PC-9 (cell line): ENCODE measurements around the gene GPR50. TPM values are rescaled to one million over a fixed set of nuclear protein-coding genes. Genes with fewer than 3 reads are reported as not detected.

Experiments
- BruUV-seq: library from RNA; stranded (reverse); fragments of 400-500 nt; replicated peaks from 2 replicates; lab custom pipeline; 2021; lab: Mats Ljungman, UMichigan
- CTCF ChIA-PET: fragments of 300-600 bp; sonication (Branson Sonifier 250); formaldehyde crosslinking; loops from one replicate; lab custom pipeline; 2022; ENCODE audit warnings: antibody characterized with exemption; lab: Charles Lee
- POLR2A ChIA-PET: fragments of 300-600 bp; sonication (Branson Sonifier 250); formaldehyde crosslinking; loops from one replicate; lab custom pipeline; 2022; ENCODE audit warnings: antibody characterized with exemption; ENCODE audit not compliant: unreplicated experiment; lab: Charles Lee
- DNase-seq, 2 experiments: peaks; one replicate each; pipeline versions ENCODE4 v3.0.0 to v3.0.0-alpha.2; 2015 to 2022; ENCODE audit warnings: mixed read lengths in 1 of 2
- H2AFZ ChIP-seq: fragments of 200-600 bp; sonication (generic); 2 replicates; pipeline ENCODE4 v1.8.1; 2017; ENCODE audit warnings: antibody characterized with exemption
- H3F3A ChIP-seq: fragments of 200-600 bp; sonication (generic); 2 replicates; pipeline ENCODE4 v1.8.1; 2017; ENCODE audit warnings: antibody characterized with exemption, mild to moderate bottlenecking, low read depth; ENCODE audit not compliant: insufficient read depth
- H3K27ac ChIP-seq: fragments of 200-600 bp; sonication (generic); 2 replicates; pipeline ENCODE4 v1.6.1; 2016; ENCODE audit warnings: mixed run types
- H3K27me3 ChIP-seq: fragments of 200-600 bp; sonication (generic); 2 replicates; pipeline ENCODE4 v1.6.1; 2016; ENCODE audit warnings: low read depth, mixed run types; ENCODE audit not compliant: insufficient read depth
- H3K36me3 ChIP-seq: fragments of 200-600 bp; sonication (generic); 2 replicates; pipeline ENCODE4 v1.6.1; 2016; ENCODE audit warnings: low read depth, mixed run types
- H3K4me1 ChIP-seq: fragments of 200-600 bp; sonication (generic); replicated peaks from 2 replicates; pipeline ENCODE4 v1.6.1; 2016; ENCODE audit warnings: mixed run types; ENCODE audit not compliant: insufficient read depth
- H3K4me2 ChIP-seq: fragments of 200-600 bp; sonication (generic); 2 replicates; pipeline ENCODE4 v1.6.1; 2017; ENCODE audit warnings: mixed run types
- H3K4me3 ChIP-seq: fragments of 200-600 bp; sonication (generic); 2 replicates; pipeline ENCODE4 v1.6.1; 2016; ENCODE audit warnings: mixed run types
- H3K79me2 ChIP-seq: fragments of 200-600 bp; sonication (generic); 2 replicates; pipeline ENCODE4 v1.6.1; 2017; ENCODE audit warnings: low read depth, mixed run types
- H3K9me2 ChIP-seq: fragments of 200-600 bp; sonication (generic); 2 replicates; pipeline ENCODE4 v1.8.1; 2017; ENCODE audit warnings: mild to moderate bottlenecking; ENCODE audit not compliant: insufficient read depth
- H3K9me3 ChIP-seq: fragments of 200-600 bp; sonication (generic); 2 replicates; pipeline ENCODE4 v1.8.1; 2016; ENCODE audit warnings: low read depth; ENCODE audit not compliant: insufficient read depth
- H4K20me1 ChIP-seq: fragments of 200-600 bp; sonication (generic); 2 replicates; pipeline ENCODE4 v1.8.1; 2017; ENCODE audit not compliant: insufficient read depth
- CTCF ChIP-seq: fragments of 200-600 bp; sonication (generic); conservative IDR thresholded peaks from 2 replicates; pipeline ENCODE4 v1.6.1; 2017; ENCODE audit warnings: mixed run types, antibody characterized with exemption, mild to moderate bottlenecking, moderate library complexity
- EZH2 ChIP-seq: fragments of 200-600 bp; sonication (generic); IDR thresholded peaks from 2 replicates; pipeline ENCODE4 v1.8.0; 2017; ENCODE audit warnings: antibody characterized with exemption, low read depth
- intact Hi-C: fragments of 100-400 bp; cut with micrococcal nuclease; formaldehyde crosslinking; loops from one replicate; pipeline ENCODE4 v1.10.0; 2022; ENCODE audit not compliant: unreplicated experiment
- total RNA-seq: library from RNA; stranded (reverse); gene quantifications from 2 replicates; pipeline ENCODE4 v1.2.3, GENCODE V29; 2021

Gene GPR50
- total RNA-seq, 1 experiment from 2014 or later, result not detected

- TF ChIP-seq CTCF, result no peak
- no peak for TF ChIP-seq EZH2
- Histone ChIP-seq H4K20me1 (no peaks in the 10 kb centered on the region), H3F3A (no peaks in the 10 kb centered on the region), H3K4me2 (no peak overlapping the region), H3K27ac (no peak overlapping the region), H3K4me1 (no peaks in the 10 kb centered on the region), H3K79me2 (no peaks in the 10 kb centered on the region), H2AFZ (no peak overlapping the region), H3K9me2 (no peaks in the 10 kb centered on the region), H3K4me3 (no peak overlapping the region), H3K27me3 (peaks cover 94% of the 10 kb centered on the region), H3K36me3 (no peaks in the 10 kb centered on the region), H3K9me3 (no peaks in the 10 kb centered on the region)
- intact Hi-C loops, result no loop called here
- ChIA-PET POLR2A (no interaction called here), CTCF (no interaction called here)
- DNase-seq, result no peak
- no TSS peak for BruUV-seq
Observed at GRCh38 chrX:151178746-151179145, 2.4 kb downstream of the GPR50 start.

- no peaks in the 10 kb centered on the region for H3K9me3 ChIP-seq
- TF ChIP-seq EZH2 (no peak), CTCF (no peak)
- BruUV-seq, result no TSS peak
- H4K20me1 ChIP-seq, result no peaks in the 10 kb centered on the region
- no peak for DNase-seq
- ChIA-PET CTCF (no interaction called here), POLR2A (no interaction called here)
- H3F3A ChIP-seq, result no peaks in the 10 kb centered on the region
- H3K4me1 ChIP-seq, result no peaks in the 10 kb centered on the region
- no peak overlapping the region for H3K27ac ChIP-seq
- peaks cover 92% of the 10 kb centered on the region for H3K27me3 ChIP-seq
- H3K4me3 ChIP-seq, result no peak overlapping the region
- H3K4me2 ChIP-seq, result no peak overlapping the region
- no peaks in the 10 kb centered on the region for H3K36me3 ChIP-seq
- no peaks in the 10 kb centered on the region for H3K9me2 ChIP-seq
- no peaks in the 10 kb centered on the region for H3K79me2 ChIP-seq
- H2AFZ ChIP-seq, result no peak overlapping the region
- intact Hi-C loops, result no loop called here
Observed at GRCh38 chrX:151180400-151180799, 4.0 kb downstream of the GPR50 start.

- no peak for TF ChIP-seq EZH2
- TF ChIP-seq CTCF, result no peak
- no peak for DNase-seq
- H3K9me3 ChIP-seq, result no peaks in the 10 kb centered on the region
- peaks cover 92% of the 10 kb centered on the region for H3K27me3 ChIP-seq
- H3K4me1 ChIP-seq, result no peaks in the 10 kb centered on the region
- no peak overlapping the region for H2AFZ ChIP-seq
- H3K4me2 ChIP-seq, result no peak overlapping the region
- H3K4me3 ChIP-seq, result no peak overlapping the region
- ChIA-PET CTCF (no interaction called here), POLR2A (no interaction called here)
- H3K9me2 ChIP-seq, result no peaks in the 10 kb centered on the region
- H3F3A ChIP-seq, result no peaks in the 10 kb centered on the region
- H3K79me2 ChIP-seq, result no peaks in the 10 kb centered on the region
- H3K27ac ChIP-seq, result no peak overlapping the region
- no TSS peak for BruUV-seq
- no peaks in the 10 kb centered on the region for H3K36me3 ChIP-seq
- no peaks in the 10 kb centered on the region for H4K20me1 ChIP-seq
- intact Hi-C loops, result no loop called here
Observed at GRCh38 chrX:151181088-151181487, 4.7 kb downstream of the GPR50 start.
